CD4-positive, CD25-positive, alpha-beta regulatory T cell (primary cell): Measurements from ENCODE around the gene GRIK1. TPM values are rescaled to one million over a fixed set of nuclear protein-coding genes. Genes with fewer than 3 reads are reported as not detected.

ENCODE experiments used
- ATAC-seq, 2 donors: fragments of 150-1000 bp; cut with Tn5 transposase; one replicate each; pipeline ENCODE4 v1.10.0; 2021; ENCODE audit warnings: low read depth in 2 of 2, moderate number of reproducible peaks in 2 of 2, moderate library complexity in 1 of 2
- DNase-seq, 3 donors: peaks; one replicate each; pipeline versions ENCODE4 v3.0.0 to v3.0.0-alpha.2; 2012 to 2022; ENCODE audit warnings: mixed read lengths in 1 of 3
- H3K27ac ChIP-seq: one replicate; pipeline ENCODE4 v1.7.0; 2013; ENCODE audit warnings: mild to moderate bottlenecking, low read length; ENCODE audit not compliant: insufficient read depth, poor library complexity, severe bottlenecking
- H3K27me3 ChIP-seq: one replicate; pipeline ENCODE4 v1.7.0; 2013; ENCODE audit warnings: low read length; ENCODE audit not compliant: control insufficient read depth, insufficient read depth
- H3K36me3 ChIP-seq: one replicate; pipeline ENCODE4 v1.7.0; 2013; ENCODE audit warnings: mild to moderate bottlenecking, low read length, moderate library complexity; ENCODE audit not compliant: control insufficient read depth, insufficient read depth
- H3K4me1 ChIP-seq: 2 replicates; pipeline ENCODE4 v1.7.0; 2013; ENCODE audit warnings: mild to moderate bottlenecking, low read length; ENCODE audit not compliant: insufficient read depth, control insufficient read depth, poor library complexity, severe bottlenecking
- H3K4me3 ChIP-seq: one replicate; pipeline ENCODE4 v1.7.0; 2013; ENCODE audit warnings: low read depth, mild to moderate bottlenecking, low read length, moderate library complexity
- H3K9me3 ChIP-seq, 2 experiments: 1 replicate in 1 of 2; 2 replicates in 1 of 2; pipeline ENCODE4 v1.7.0; 2013; ENCODE audit warnings: low read length in 2 of 2, mild to moderate bottlenecking in 1 of 2, moderate library complexity in 1 of 2; ENCODE audit not compliant: control insufficient read depth in 2 of 2
- H3K27ac Mint-ChIP-seq, 3 donors: one replicate each; pipeline ENCODE4 v1.8.0; 2020 to 2022; ENCODE audit warnings: mild to moderate bottlenecking in 3 of 3, mixed read lengths in 3 of 3, moderate library complexity in 2 of 3
- H3K27me3 Mint-ChIP-seq: one replicate; pipeline ENCODE4 v1.8.0; 2022; ENCODE audit warnings: mild to moderate bottlenecking, mixed read lengths
- H3K36me3 Mint-ChIP-seq: one replicate; pipeline ENCODE4 v1.8.0; 2020; ENCODE audit warnings: mixed read lengths
- H3K4me1 Mint-ChIP-seq, 4 donors: one replicate each; pipeline ENCODE4 v1.8.0; 2020 to 2022; ENCODE audit warnings: mixed read lengths in 4 of 4, mild to moderate bottlenecking in 1 of 4
- H3K4me3 Mint-ChIP-seq, 4 donors: one replicate each; pipeline ENCODE4 v1.8.0; 2020 to 2022; ENCODE audit warnings: mild to moderate bottlenecking in 4 of 4, mixed read lengths in 4 of 4, moderate library complexity in 3 of 4
- H3K9me3 Mint-ChIP-seq, 7 donors: one replicate each; pipeline ENCODE4 v1.8.0; 2020 to 2022; ENCODE audit warnings: mixed read lengths in 7 of 7, mild to moderate bottlenecking in 3 of 7, moderate library complexity in 2 of 7
- polyA plus RNA-seq, 4 donors: library from polyadenylated mRNA; unstranded; fragments of 300-500 nt; fragmentation: Illumina TruSeq; gene quantifications; one replicate each; pipeline ENCODE4 v1.2.3, GENCODE V29; 2021
- total RNA-seq: library from RNA; stranded (reverse); gene quantifications from one replicate; pipeline ENCODE4 v1.2.3, GENCODE V29; 2022

Gene GRIK1
- total and polyA plus RNA-seq, 5 donors from 2014 or later: 0.06 TPM; not detected in 4

DNA sequence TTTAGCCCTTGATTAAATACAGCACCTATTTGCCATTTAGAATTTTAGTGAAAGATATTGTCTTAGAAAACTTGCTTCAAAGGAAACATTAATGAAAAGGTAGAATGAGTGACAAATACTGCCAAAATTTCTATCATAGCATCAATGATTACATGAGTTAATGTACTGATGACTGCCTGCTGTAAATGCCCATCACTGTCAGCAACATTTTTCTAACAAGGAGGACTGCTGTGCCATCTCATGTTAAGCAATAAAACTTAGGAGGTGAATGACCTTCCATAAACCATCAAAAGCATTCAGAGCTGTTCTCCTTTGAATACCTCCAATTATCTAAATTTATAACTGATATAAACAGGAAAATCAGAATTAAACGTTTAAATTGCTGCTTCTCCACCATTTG lies 54.3 kb downstream of the GRIK1 start:
- Histone ChIP-seq H3K27ac (no peak overlapping the region), H3K9me3 (no peaks in the 10 kb centered on the region), H3K4me3 (no peak overlapping the region), H3K36me3 (no peaks in the 10 kb centered on the region), H3K4me1 (no peaks in the 10 kb centered on the region), H3K27me3 (no peaks in the 10 kb centered on the region)
- no peaks in the 10 kb centered on the region for H3K36me3 Mint-ChIP-seq
- no peaks in the 10 kb centered on the region for H3K27me3 Mint-ChIP-seq
- no peaks in the 10 kb centered on the region for H3K9me3 Mint-ChIP-seq
- no peak overlapping the region for H3K27ac Mint-ChIP-seq
- H3K4me3 Mint-ChIP-seq: no peak overlapping the region
- no peaks in the 10 kb centered on the region for H3K4me1 Mint-ChIP-seq
- no peak for DNase-seq
- no peak for ATAC-seq

DNA sequence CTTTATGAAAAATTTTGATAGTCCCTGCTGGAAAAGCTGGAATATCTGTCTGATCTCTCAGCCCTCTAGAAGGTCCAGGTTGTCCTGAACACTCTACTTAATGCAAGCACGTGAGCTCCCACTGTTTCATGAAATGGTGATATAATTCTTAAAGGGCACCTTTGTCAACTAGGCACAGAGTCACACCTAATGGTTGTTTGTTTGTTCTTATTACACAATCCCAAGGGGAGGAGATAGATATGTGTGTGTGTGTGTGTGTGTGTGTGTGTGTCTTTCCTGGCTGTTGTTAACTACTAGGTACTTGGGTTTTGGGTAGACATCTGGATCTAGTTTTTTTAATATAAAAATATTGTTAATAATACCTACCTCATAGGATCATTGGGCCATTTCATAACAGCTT lies 63.9 kb downstream of the GRIK1 start:
- H3K36me3 Mint-ChIP-seq: no peaks in the 10 kb centered on the region
- H3K27ac ChIP-seq: no peak overlapping the region
- DNase-seq (no peak), ATAC-seq (no peak)
- peaks cover 0 to 2% (median 0%) of the 10 kb centered on the region in 7 donors for H3K9me3 Mint-ChIP-seq
- no peaks in the 10 kb centered on the region for H3K27me3 ChIP-seq
- H3K27ac Mint-ChIP-seq: no peak overlapping the region
- H3K9me3 ChIP-seq: no peaks in the 10 kb centered on the region
- H3K27me3 Mint-ChIP-seq: no peaks in the 10 kb centered on the region
- H3K4me1 ChIP-seq: no peaks in the 10 kb centered on the region
- H3K4me1 Mint-ChIP-seq: no peaks in the 10 kb centered on the region
- H3K4me3 Mint-ChIP-seq: no peak overlapping the region
- H3K4me3 ChIP-seq: no peak overlapping the region
- H3K36me3 ChIP-seq: no peaks in the 10 kb centered on the region

DNA sequence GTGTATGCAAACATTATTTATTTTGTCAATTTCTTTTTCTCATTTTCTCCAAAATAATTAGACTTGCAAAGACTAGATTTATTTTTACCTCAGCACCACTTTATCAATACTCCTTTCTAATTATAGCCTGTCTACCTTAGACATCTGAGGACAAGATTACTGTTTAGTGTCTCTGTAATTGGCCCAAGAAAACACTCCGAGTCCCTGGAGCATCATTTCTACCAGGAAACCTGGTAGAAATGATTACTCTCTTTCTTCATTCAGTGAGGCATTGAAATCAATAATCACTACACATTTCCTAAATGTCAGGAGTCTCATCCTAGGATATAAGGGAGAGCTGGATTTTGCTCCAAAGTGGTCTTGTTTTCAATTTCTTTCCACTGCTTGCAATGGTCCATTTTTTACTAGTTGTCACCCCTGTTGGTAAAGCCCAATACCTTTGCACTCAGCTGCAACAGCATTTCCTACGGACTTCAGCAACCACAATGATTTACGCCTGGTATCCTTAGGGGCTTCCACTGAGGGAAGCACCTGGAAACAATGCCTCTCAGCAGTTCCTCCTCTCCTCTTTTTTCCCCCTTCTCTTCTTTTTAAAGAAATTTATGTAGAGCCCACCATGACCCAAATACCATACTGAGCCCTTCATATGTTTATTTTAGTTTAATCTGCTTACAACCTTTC lies 64.6 kb downstream of the GRIK1 start:
- Mint-ChIP-seq H3K4me3 (no peak overlapping the region), H3K27ac (no peak overlapping the region), H3K36me3 (no peaks in the 10 kb centered on the region), H3K4me1 (no peaks in the 10 kb centered on the region), H3K27me3 (no peaks in the 10 kb centered on the region), H3K9me3 (peaks cover 0 to 2% (median 0%) of the 10 kb centered on the region in 7 donors)
- no peaks in the 10 kb centered on the region for H3K27me3 ChIP-seq
- no peak for ATAC-seq
- H3K27ac ChIP-seq: no peak overlapping the region
- H3K9me3 ChIP-seq: no peaks in the 10 kb centered on the region
- H3K4me1 ChIP-seq: no peaks in the 10 kb centered on the region
- DNase-seq: no peak
- no peaks in the 10 kb centered on the region for H3K36me3 ChIP-seq
- H3K4me3 ChIP-seq: no peak overlapping the region

DNA sequence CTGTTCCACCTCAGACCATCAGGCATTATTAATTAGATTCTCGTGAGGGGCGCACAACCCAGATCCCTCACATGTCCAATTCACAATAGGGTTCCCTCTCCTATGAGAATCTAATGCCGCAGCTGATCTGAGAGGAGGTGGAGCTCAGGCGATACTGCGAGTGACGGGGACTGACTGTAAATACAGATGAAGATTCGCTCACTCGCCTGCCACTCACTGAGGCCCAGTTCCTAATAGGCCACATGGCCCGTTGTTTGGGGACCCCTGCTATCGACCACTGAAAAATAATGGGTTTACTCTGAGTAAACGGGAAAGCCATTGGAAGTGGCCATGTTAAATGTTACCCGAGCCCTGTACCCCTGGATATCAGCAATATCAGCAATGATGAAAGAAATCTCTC lies 65.9 kb downstream of the GRIK1 start:
- H3K9me3 Mint-ChIP-seq: peaks cover 0 to 2% (median 0%) of the 10 kb centered on the region in 7 donors
- no peak for DNase-seq
- no peaks in the 10 kb centered on the region for H3K4me1 Mint-ChIP-seq
- no peak overlapping the region for H3K27ac ChIP-seq
- no peaks in the 10 kb centered on the region for H3K36me3 Mint-ChIP-seq
- no peak overlapping the region for H3K4me3 Mint-ChIP-seq
- no peaks in the 10 kb centered on the region for H3K27me3 ChIP-seq
- no peaks in the 10 kb centered on the region for H3K4me1 ChIP-seq
- H3K27me3 Mint-ChIP-seq: no peaks in the 10 kb centered on the region
- no peak overlapping the region for H3K4me3 ChIP-seq
- ATAC-seq: no peak
- H3K27ac Mint-ChIP-seq: no peak overlapping the region
- H3K9me3 ChIP-seq: no peaks in the 10 kb centered on the region
- H3K36me3 ChIP-seq: no peaks in the 10 kb centered on the region

DNA sequence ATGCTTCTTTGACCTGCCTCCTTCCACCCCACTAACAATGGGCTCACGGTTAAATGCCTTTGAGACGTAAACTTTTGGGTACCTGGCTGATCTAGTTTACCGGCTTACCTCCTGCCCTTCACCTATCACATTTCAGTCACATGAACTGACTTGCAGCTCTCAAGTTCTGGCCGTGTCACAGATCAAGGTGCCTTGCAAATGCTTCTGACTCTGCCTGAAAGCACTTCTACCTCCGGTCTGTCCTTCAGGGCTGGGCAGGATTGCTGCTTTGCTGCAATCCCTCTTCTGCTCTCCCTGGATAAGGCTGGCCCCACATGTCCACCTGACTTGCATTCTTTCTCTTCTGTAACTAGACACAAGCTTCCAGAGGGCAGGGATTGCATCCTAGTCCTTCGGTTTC lies 69.0 kb downstream of the GRIK1 start:
- Histone ChIP-seq H3K36me3 (no peaks in the 10 kb centered on the region), H3K4me3 (no peak overlapping the region), H3K27me3 (no peaks in the 10 kb centered on the region), H3K9me3 (no peaks in the 10 kb centered on the region), H3K27ac (no peak overlapping the region), H3K4me1 (no peaks in the 10 kb centered on the region)
- Mint-ChIP-seq H3K27me3 (no peaks in the 10 kb centered on the region), H3K4me3 (no peak overlapping the region), H3K4me1 (no peaks in the 10 kb centered on the region), H3K9me3 (no peaks in the 10 kb centered on the region), H3K27ac (no peak overlapping the region), H3K36me3 (no peaks in the 10 kb centered on the region)
- ATAC-seq (no peak), DNase-seq (no peak)

DNA sequence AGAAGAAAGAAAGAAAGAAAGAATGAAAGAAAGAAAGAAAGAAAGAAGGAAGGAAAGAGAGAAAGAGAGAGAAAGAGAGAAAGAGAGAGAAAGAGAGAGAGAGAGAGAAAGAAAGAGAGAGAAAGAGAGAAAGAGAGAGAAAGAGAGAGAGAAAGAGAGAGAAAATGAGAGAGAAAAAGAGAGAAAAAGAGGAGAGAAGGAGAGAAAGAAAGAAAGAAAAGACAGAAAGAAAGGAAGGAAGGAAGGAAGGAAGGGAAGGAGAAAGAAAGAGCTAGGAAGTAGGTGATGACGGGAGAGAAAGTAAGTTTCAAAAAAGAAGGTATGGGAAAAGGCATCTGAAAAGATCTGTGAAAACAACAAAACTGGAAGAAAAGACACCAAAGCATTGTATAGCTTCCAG lies 72.0 kb downstream of the GRIK1 start:
- Histone ChIP-seq H3K36me3 (no peaks in the 10 kb centered on the region), H3K4me3 (no peak overlapping the region), H3K9me3 (no peaks in the 10 kb centered on the region), H3K27ac (no peak overlapping the region), H3K27me3 (no peaks in the 10 kb centered on the region), H3K4me1 (no peaks in the 10 kb centered on the region)
- ATAC-seq (no peak), DNase-seq (no peak)
- Mint-ChIP-seq H3K4me1 (no peaks in the 10 kb centered on the region), H3K9me3 (peaks cover 0 to 1% (median 0%) of the 10 kb centered on the region in 7 donors), H3K4me3 (no peak overlapping the region), H3K36me3 (no peaks in the 10 kb centered on the region), H3K27me3 (no peaks in the 10 kb centered on the region), H3K27ac (no peak overlapping the region)

DNA sequence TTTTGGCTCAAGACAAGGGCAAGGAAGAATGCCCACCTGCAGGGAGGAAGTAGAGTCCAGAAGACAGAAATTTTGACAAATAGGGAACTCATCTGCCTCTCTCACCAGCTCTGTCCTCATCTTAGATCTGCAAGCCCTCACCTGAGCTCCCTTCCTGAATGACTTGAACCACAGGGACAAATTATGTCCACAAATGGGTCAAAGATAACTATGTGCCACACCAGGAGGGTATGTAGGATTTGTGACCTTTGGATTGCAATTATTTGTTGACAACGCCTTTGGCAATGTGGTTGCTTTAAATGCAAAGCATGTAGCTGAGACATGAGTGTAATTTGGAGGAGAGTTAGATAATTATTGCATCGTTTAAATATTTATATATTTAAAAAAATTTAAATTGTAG lies 79.5 kb downstream of the GRIK1 start:
- H3K27ac Mint-ChIP-seq: no peak overlapping the region
- H3K4me3 Mint-ChIP-seq: no peak overlapping the region
- no peaks in the 10 kb centered on the region for H3K36me3 Mint-ChIP-seq
- H3K27ac ChIP-seq: no peak overlapping the region
- peaks cover 0 to 3% (median 0%) of the 10 kb centered on the region in 7 donors for H3K9me3 Mint-ChIP-seq
- H3K9me3 ChIP-seq: no peaks in the 10 kb centered on the region
- no peaks in the 10 kb centered on the region for H3K27me3 ChIP-seq
- H3K27me3 Mint-ChIP-seq: no peaks in the 10 kb centered on the region
- no peaks in the 10 kb centered on the region for H3K4me1 ChIP-seq
- H3K4me1 Mint-ChIP-seq: no peaks in the 10 kb centered on the region
- H3K36me3 ChIP-seq: no peaks in the 10 kb centered on the region
- ATAC-seq (no peak), DNase-seq (no peak)
- H3K4me3 ChIP-seq: no peak overlapping the region

DNA sequence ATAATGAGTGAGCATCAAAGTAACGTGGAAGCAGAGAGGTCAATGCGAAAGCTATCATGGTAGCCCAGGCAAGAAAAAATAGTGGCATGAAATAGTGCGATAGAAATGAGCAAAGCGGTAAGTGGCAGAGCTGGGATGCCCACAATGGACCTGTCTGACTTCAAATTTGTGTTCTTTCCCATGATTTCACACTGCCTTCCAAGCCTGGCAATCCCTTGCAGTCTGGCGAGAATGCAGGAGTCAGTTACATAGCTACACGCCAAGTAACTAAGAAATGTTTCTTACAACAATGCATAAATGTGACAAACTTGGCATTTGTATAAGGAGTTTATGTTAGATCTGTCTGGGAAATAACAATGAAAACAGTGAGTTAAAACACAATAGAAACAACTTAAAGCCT lies 82.6 kb downstream of the GRIK1 start:
- ATAC-seq (no peak), DNase-seq (no peak)
- H3K4me3 Mint-ChIP-seq: no peak overlapping the region
- H3K9me3 Mint-ChIP-seq: peaks cover 0 to 2% (median 0%) of the 10 kb centered on the region in 7 donors
- no peaks in the 10 kb centered on the region for H3K4me1 ChIP-seq
- H3K27ac Mint-ChIP-seq: no peak overlapping the region
- no peak overlapping the region for H3K27ac ChIP-seq
- H3K27me3 Mint-ChIP-seq: no peaks in the 10 kb centered on the region
- no peaks in the 10 kb centered on the region for H3K36me3 Mint-ChIP-seq
- H3K4me3 ChIP-seq: no peak overlapping the region
- no peaks in the 10 kb centered on the region for H3K9me3 ChIP-seq
- no peaks in the 10 kb centered on the region for H3K36me3 ChIP-seq
- H3K4me1 Mint-ChIP-seq: no peaks in the 10 kb centered on the region
- no peaks in the 10 kb centered on the region for H3K27me3 ChIP-seq
